ENCODE data around the gene GTPBP8. TPM values are rescaled to one million over a fixed set of nuclear protein-coding genes. Genes with fewer than 3 reads are reported as not detected.
"Not testable (repeated sequence)": the region's sequence is repeated elsewhere in the genome, so short reads cannot be mapped to it uniquely, and the experiment has no call there.

Gene GTPBP8
- total and polyA plus RNA-seq, 2 donors: 13.2 to 28.3 TPM

DNA sequence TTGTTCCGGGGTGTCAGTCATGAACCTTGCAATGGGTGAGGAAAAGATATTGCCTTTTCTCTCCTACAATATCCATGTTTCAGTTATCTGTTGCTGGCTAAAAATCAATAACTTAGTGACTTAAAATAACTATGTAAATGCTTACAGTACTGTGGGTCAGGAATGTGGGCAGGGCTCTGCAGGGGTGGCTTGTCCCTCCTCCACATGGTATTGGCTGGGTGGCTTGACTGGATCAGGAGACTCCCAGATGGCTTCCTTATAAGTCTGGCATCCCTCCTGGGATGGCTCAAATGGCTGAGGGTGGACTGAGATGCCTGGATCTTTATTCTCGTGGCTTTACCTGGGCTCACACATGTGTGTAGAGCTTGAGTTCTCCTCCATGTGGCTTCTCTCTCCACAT lies 47.5 kb downstream of the GTPBP8 start:
- no peak for DNase-seq (ENCODE audit: low read depth in 6 of 9, low spot score in 9 of 9)
- H3K4me3 ChIP-seq (ENCODE audit: low read length in 2 of 2): no peak overlapping the region
- no peaks in the 10 kb centered on the region for H3K4me1 ChIP-seq (ENCODE audit: control insufficient read depth in 2 of 2, insufficient read depth in 2 of 2, low read length in 2 of 2)
- no peak overlapping the region for H3K27ac ChIP-seq (ENCODE audit: low read depth in 1 of 2, low read length in 1 of 2)
- H3K36me3 ChIP-seq (ENCODE audit: control insufficient read depth in 2 of 2, insufficient read depth in 2 of 2, low read length in 1 of 2): no peaks in the 10 kb centered on the region
- H3K9me3 ChIP-seq (ENCODE audit: control insufficient read depth in 2 of 2, insufficient read depth in 1 of 2, low read length in 1 of 2): no peaks in the 10 kb centered on the region
- H3K27me3 ChIP-seq (ENCODE audit: control insufficient read depth in 2 of 2, insufficient read depth in 1 of 2, low read length in 1 of 2): no peaks in the 10 kb centered on the region
- 97% methylated on average over 2 of the region's 2 CpGs for WGBS

DNA sequence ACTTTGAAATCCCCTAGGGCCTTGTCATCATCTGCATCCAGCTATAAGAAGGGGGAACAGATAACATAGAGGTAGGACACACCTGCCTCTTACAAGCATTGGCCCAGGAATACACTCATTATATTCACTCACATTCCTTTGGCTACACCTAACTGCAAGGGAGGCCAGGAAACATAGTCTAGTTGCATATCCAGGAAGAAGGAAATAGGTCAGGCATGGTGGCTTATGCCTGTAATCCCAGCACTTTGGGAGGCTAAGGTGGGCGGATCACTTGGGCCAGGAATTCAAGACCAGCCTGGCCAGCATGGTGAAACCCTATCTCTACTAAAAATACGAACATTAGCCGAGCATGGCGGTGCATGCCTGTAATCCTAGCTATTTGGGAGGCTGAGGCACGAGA lies 48.8 kb downstream of the GTPBP8 start:
- Histone ChIP-seq H3K4me3 (ENCODE audit: low read length in 2 of 2) (no peak overlapping the region), H3K9me3 (ENCODE audit: control insufficient read depth in 2 of 2, insufficient read depth in 1 of 2, low read length in 1 of 2) (no peaks in the 10 kb centered on the region), H3K36me3 (ENCODE audit: control insufficient read depth in 2 of 2, insufficient read depth in 2 of 2, low read length in 1 of 2) (no peaks in the 10 kb centered on the region), H3K27me3 (ENCODE audit: control insufficient read depth in 2 of 2, insufficient read depth in 1 of 2, low read length in 1 of 2) (no peaks in the 10 kb centered on the region), H3K4me1 (ENCODE audit: control insufficient read depth in 2 of 2, insufficient read depth in 2 of 2, low read length in 2 of 2) (no peaks in the 10 kb centered on the region), H3K27ac (ENCODE audit: low read depth in 1 of 2, low read length in 1 of 2) (no peak overlapping the region)
- 98% methylated on average over 5 of the region's 5 CpGs for WGBS
- no peak for DNase-seq (ENCODE audit: low read depth in 6 of 9, low spot score in 9 of 9)

DNA sequence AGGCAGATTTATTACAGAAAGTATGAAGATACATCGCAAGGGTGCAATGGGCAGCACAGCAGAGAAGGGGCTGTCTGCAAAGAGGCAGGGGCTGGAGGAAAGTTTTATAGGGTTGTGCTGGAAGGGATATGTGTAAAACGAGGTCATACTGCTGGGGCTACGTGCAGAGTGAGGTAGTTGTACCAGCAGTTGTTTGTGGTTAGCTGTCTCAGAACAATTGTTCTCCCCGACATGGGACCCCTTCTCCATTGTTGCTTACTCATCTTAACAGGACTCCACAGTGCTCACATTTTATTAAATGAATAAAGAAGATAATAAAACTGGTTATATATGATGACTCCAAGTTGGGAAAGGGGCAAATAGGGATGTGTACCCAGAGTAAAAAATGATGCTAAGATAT lies 49.4 kb downstream of the GTPBP8 start:
- no peak overlapping the region for H3K27ac ChIP-seq (ENCODE audit: low read depth in 1 of 2, low read length in 1 of 2)
- WGBS: 58% methylated on average over 4 of the region's 4 CpGs
- no peak overlapping the region for H3K4me3 ChIP-seq (ENCODE audit: low read length in 2 of 2)
- DNase-seq (ENCODE audit: low read depth in 6 of 9, low spot score in 9 of 9): no peak
- no peaks in the 10 kb centered on the region for H3K9me3 ChIP-seq (ENCODE audit: control insufficient read depth in 2 of 2, insufficient read depth in 1 of 2, low read length in 1 of 2)
- H3K36me3 ChIP-seq (ENCODE audit: control insufficient read depth in 2 of 2, insufficient read depth in 2 of 2, low read length in 1 of 2): no peaks in the 10 kb centered on the region
- no peaks in the 10 kb centered on the region for H3K4me1 ChIP-seq (ENCODE audit: control insufficient read depth in 2 of 2, insufficient read depth in 2 of 2, low read length in 2 of 2)
- no peaks in the 10 kb centered on the region for H3K27me3 ChIP-seq (ENCODE audit: control insufficient read depth in 2 of 2, insufficient read depth in 1 of 2, low read length in 1 of 2)

DNA sequence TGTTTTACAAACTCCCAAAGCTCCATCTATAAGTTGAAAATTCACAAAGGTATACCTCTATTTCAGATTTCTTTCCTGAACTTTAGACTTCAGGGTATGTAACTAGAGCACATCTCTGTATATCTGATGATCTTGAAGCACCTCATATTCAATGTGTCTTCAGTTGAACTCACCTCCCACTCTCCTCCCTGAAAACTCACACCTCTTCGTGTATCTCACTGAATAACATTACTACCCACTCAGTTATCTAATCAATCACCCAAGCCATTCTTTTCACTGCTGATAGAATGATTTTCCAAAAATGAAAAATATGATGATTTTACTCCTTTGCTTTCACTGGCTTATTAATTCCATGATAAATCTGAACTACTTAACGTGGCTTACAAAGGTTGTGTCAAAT lies 52.9 kb downstream of the GTPBP8 start:
- 96% methylated on average over 2 of the region's 2 CpGs for WGBS
- DNase-seq (ENCODE audit: low read depth in 6 of 9, low spot score in 9 of 9): no peak
- H3K27ac ChIP-seq (ENCODE audit: low read depth in 1 of 2, low read length in 1 of 2): no peak overlapping the region

DNA sequence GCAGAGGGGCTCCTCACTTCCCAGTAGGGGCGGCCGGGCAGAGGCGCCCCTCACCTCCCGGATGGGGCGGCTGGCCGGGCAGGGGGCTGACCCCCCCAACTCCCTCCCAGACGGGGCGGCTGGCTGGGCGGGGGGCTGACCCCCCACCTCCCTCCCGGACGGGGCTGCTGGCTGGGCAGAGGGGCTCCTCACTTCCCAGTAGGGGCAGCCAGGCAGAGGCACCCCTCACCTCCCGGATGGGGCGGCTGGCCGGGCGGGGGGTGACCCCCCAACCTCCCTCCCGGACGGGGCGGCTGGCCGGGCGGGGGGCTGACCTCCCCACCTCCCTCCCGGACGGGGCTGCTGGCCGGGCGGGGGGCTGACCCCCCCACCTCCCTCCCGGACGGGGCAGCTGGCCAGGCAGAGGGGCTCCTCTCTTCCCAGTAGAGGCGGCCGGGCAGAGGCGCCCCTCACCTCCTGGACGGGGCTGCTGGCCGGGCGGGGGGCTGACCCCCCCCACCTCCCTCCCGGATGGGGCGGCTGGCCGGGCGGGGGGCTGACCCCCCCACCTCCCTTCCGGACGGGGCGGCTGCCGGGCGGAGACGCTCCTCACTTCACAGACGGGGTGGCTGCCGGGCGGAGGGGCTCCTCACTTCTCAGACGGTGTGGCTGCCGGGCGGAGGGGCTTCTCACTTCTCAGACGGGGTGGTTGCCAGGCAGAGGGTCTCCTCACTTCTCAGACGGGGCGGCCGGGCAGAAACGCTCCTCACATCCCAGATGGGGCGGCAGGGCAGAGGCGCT lies 55.6 kb downstream of the GTPBP8 start:
- peaks cover 0 to 11% of the 10 kb centered on the region in 2 donors for H3K9me3 ChIP-seq (ENCODE audit: control insufficient read depth in 2 of 2, insufficient read depth in 1 of 2, low read length in 1 of 2)
- H3K36me3 ChIP-seq (ENCODE audit: control insufficient read depth in 2 of 2, insufficient read depth in 2 of 2, low read length in 1 of 2); DNase-seq (ENCODE audit: low read depth in 6 of 9, low spot score in 9 of 9): not testable (repeated sequence)

More for the DNA sequence above, 52.9 kb downstream of the GTPBP8 start:
- Histone ChIP-seq H3K36me3 (ENCODE audit: control insufficient read depth in 2 of 2, insufficient read depth in 2 of 2, low read length in 1 of 2) (no peaks in the 10 kb centered on the region), H3K9me3 (ENCODE audit: control insufficient read depth in 2 of 2, insufficient read depth in 1 of 2, low read length in 1 of 2) (peaks cover 0 to 11% of the 10 kb centered on the region in 2 donors), H3K4me3 (ENCODE audit: low read length in 2 of 2) (no peak overlapping the region), H3K27me3 (ENCODE audit: control insufficient read depth in 2 of 2, insufficient read depth in 1 of 2, low read length in 1 of 2) (no peaks in the 10 kb centered on the region), H3K4me1 (ENCODE audit: control insufficient read depth in 2 of 2, insufficient read depth in 2 of 2, low read length in 2 of 2) (no peaks in the 10 kb centered on the region)

DNA sequence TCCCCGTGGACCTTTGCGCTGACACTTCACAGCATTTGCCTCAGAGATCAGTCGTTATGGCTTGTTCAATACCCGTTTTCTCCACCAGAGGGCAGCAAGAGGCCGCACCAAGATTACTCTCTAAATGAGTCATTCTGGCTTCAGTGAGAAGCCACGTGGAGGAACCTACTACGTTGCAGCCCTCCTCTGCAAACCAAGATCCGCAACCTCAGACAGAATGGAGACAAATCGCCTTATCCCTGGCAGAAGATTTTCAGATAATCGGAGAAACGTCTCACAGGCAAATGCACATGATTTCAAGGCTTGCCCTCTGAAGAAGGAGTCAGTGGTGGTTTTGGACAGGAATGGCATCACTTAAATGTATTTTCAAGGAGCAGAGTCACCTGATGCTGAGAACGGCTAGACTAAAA lies 60.5 kb downstream of the GTPBP8 start:
- Histone ChIP-seq H3K27me3 (ENCODE audit: control insufficient read depth in 2 of 2, insufficient read depth in 1 of 2, low read length in 1 of 2) (no peaks in the 10 kb centered on the region), H3K4me1 (ENCODE audit: control insufficient read depth in 2 of 2, insufficient read depth in 2 of 2, low read length in 2 of 2) (no peaks in the 10 kb centered on the region), H3K9me3 (ENCODE audit: control insufficient read depth in 2 of 2, insufficient read depth in 1 of 2, low read length in 1 of 2) (peaks cover 0 to 11% of the 10 kb centered on the region in 2 donors), H3K27ac (ENCODE audit: low read depth in 1 of 2, low read length in 1 of 2) (no peak overlapping the region), H3K4me3 (ENCODE audit: low read length in 2 of 2) (no peak overlapping the region), H3K36me3 (ENCODE audit: control insufficient read depth in 2 of 2, insufficient read depth in 2 of 2, low read length in 1 of 2) (no peaks in the 10 kb centered on the region)
- peak; percentile 49 to 88 (median 71) for DNase-seq (ENCODE audit: low read depth in 6 of 9, low spot score in 9 of 9)
- 18% methylated on average over 12 of the region's 12 CpGs for WGBS

More for the DNA sequence above, 55.6 kb downstream of the GTPBP8 start:
- not testable (repeated sequence) for H3K27ac ChIP-seq (ENCODE audit: low read depth in 1 of 2, low read length in 1 of 2); H3K4me3 ChIP-seq (ENCODE audit: low read length in 2 of 2); H3K27me3 ChIP-seq (ENCODE audit: control insufficient read depth in 2 of 2, insufficient read depth in 1 of 2, low read length in 1 of 2); H3K4me1 ChIP-seq (ENCODE audit: control insufficient read depth in 2 of 2, insufficient read depth in 2 of 2, low read length in 2 of 2)
- 95% methylated on average over 49 of the region's 55 CpGs for WGBS

Other genes starting within 250 kb of the GTPBP8 start
- not detected for gene CD200R1L, start 144.1 kb upstream of the GTPBP8 start, total RNA-seq
- 0.05 TPM for gene CD200R1L, start 144.1 kb upstream of the GTPBP8 start, polyA plus RNA-seq
- 7.8 TPM for gene CD200R1, start 15.9 kb upstream of the GTPBP8 start, total RNA-seq
- 2.5 TPM for gene CD200R1, start 15.9 kb upstream of the GTPBP8 start, polyA plus RNA-seq
- gene BOC, start 220.6 kb downstream of the GTPBP8 start, total RNA-seq: 5.5 TPM
- gene BOC, start 220.6 kb downstream of the GTPBP8 start, polyA plus RNA-seq: 5.7 TPM

All from thymus (tissue), 11 donors.